GM12801 (cell line): ENCODE data around the gene NTRK1.

Experiments
- CTCF ChIP-seq: IDR thresholded peaks from one replicate; pipeline ENCODE4 v1.5.1; 2011; ENCODE audit warnings: control low read depth; ENCODE audit not compliant: insufficient read length; ENCODE audit errors: extremely low read depth

NTRK1 gene

GRCh38 chr1:156905176-156905575 lies 44.5 kb downstream of the NTRK1 start:
- TF ChIP-seq CTCF, result no peak

- no peak for TF ChIP-seq CTCF
Observed at GRCh38 chr1:156905651-156906050, 45.0 kb downstream of the NTRK1 start.

GRCh38 chr1:156906206-156906906 lies 45.7 kb downstream of the NTRK1 start:
- no peak for TF ChIP-seq CTCF

GRCh38 chr1:156908541-156908940 lies 47.9 kb downstream of the NTRK1 start:
- TF ChIP-seq CTCF, result no peak

- TF ChIP-seq CTCF, result no peak
Observed at GRCh38 chr1:156908955-156909354, 48.3 kb downstream of the NTRK1 start.

- no peak for TF ChIP-seq CTCF
Observed at GRCh38 chr1:156909671-156910070, 49.0 kb downstream of the NTRK1 start.

- no peak for TF ChIP-seq CTCF
Observed at GRCh38 chr1:156910309-156910782, 49.7 kb downstream of the NTRK1 start.
